Parathyroid adenoma (tissue), 2 donors: Measurements from ENCODE around the gene KRT34.
"Not testable (repeated sequence)": the region's sequence is repeated elsewhere in the genome, so short reads cannot be mapped to it uniquely, and the experiment has no call there.

ENCODE experiments used
- H2AFZ ChIP-seq: fragments of 300-600 bp; sonication (generic); one replicate; pipeline ENCODE4 v1.7.0; 2017; ENCODE audit warnings: antibody characterized with exemption, mild to moderate bottlenecking
- H3K27ac ChIP-seq: fragments of 300-600 bp; sonication (generic); one replicate; pipeline ENCODE4 v1.7.0; 2017
- H3K27me3 ChIP-seq: fragments of 300-600 bp; sonication (generic); one replicate; pipeline ENCODE4 v1.7.0; 2017; ENCODE audit warnings: low read length; ENCODE audit not compliant: control insufficient read depth, insufficient read depth
- H3K36me3 ChIP-seq: fragments of 300-600 bp; sonication (generic); one replicate; pipeline ENCODE4 v1.7.0; 2017; ENCODE audit warnings: low read length; ENCODE audit not compliant: control insufficient read depth, insufficient read depth
- H3K4me1 ChIP-seq: fragments of 300-600 bp; sonication (generic); one replicate; pipeline ENCODE4 v1.7.0; 2017; ENCODE audit warnings: control low read depth
- H3K4me2 ChIP-seq: fragments of 300-600 bp; sonication (generic); one replicate; pipeline ENCODE4 v1.7.0; 2017; ENCODE audit warnings: low read length
- H3K4me3 ChIP-seq: fragments of 300-600 bp; sonication (generic); one replicate; pipeline ENCODE4 v1.7.0; 2017; ENCODE audit warnings: low read depth, low read length
- H3K79me2 ChIP-seq: fragments of 300-600 bp; sonication (generic); one replicate; pipeline ENCODE4 v1.7.0; 2017; ENCODE audit warnings: control low read depth
- H3K9ac ChIP-seq: fragments of 300-600 bp; sonication (generic); one replicate; pipeline ENCODE4 v1.7.0; 2017; ENCODE audit warnings: mild to moderate bottlenecking
- H3K9me3 ChIP-seq: fragments of 300-600 bp; sonication (generic); one replicate; pipeline ENCODE4 v1.7.0; 2017; ENCODE audit warnings: low read length; ENCODE audit not compliant: control insufficient read depth
- TF ChIP-seq, protein P1 (sequence below): fragments of 300-600 bp; sonication (generic); IDR thresholded peaks from one replicate; pipeline ENCODE4 v1.7.0; 2017; ENCODE audit warnings: antibody characterized with exemption, mild to moderate bottlenecking
- donor health status: primary hyperparathyroidism.

Gene KRT34

GRCh38 chr17:41396996-41397660, 15.0 kb upstream of the KRT34 start, which contains the start of gene KRT31:
Gene KRT31 (minus strand): TSS chr17:41397608. CDS start chr17:41397539, 69 bp downstream.
- no peaks in the 10 kb centered on the region for H3K27me3 ChIP-seq
- no peak within 1 kb of the TSS for H3K4me2 ChIP-seq
- no peak within 1 kb of the TSS for H2AFZ ChIP-seq
- H3K4me3 ChIP-seq, result no peak within 1 kb of the TSS
- TF ChIP-seq, protein P1, sequence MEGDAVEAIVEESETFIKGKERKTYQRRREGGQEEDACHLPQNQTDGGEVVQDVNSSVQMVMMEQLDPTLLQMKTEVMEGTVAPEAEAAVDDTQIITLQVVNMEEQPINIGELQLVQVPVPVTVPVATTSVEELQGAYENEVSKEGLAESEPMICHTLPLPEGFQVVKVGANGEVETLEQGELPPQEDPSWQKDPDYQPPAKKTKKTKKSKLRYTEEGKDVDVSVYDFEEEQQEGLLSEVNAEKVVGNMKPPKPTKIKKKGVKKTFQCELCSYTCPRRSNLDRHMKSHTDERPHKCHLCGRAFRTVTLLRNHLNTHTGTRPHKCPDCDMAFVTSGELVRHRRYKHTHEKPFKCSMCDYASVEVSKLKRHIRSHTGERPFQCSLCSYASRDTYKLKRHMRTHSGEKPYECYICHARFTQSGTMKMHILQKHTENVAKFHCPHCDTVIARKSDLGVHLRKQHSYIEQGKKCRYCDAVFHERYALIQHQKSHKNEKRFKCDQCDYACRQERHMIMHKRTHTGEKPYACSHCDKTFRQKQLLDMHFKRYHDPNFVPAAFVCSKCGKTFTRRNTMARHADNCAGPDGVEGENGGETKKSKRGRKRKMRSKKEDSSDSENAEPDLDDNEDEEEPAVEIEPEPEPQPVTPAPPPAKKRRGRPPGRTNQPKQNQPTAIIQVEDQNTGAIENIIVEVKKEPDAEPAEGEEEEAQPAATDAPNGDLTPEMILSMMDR, result no peak
- no peaks in the 10 kb centered on the region for H3K36me3 ChIP-seq
- no peak within 1 kb of the TSS for H3K9ac ChIP-seq
- H3K4me1 ChIP-seq, result no peaks in the 10 kb centered on the region
- H3K9me3 ChIP-seq, result no peaks in the 10 kb centered on the region
- H3K27ac ChIP-seq, result no peak within 1 kb of the TSS
- H3K79me2 ChIP-seq, result no peaks in the 10 kb centered on the region

DNA sequence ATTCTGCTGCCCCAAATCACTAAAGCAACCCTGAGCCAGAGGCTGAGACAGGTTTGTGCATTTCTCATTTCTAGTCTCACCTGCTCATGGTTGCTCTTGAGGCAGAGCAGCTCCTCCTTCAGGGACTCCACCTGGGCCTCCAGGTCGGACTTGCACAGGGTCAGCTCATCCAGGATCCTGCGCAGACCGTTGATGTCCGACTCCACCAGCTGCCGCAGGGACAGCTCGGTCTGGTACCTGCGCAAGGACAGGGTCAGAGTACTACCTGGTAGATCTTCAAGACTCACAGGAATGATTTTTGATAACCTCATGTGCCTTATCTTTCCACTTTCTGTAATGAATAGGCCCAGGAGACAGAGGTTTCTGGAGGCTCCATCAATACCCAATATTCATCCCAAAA, 14.2 kb upstream of the KRT34 start:
- TF ChIP-seq, protein P1, result no peak
- Histone ChIP-seq H3K9me3 (no peaks in the 10 kb centered on the region), H3K4me3 (no peak overlapping the region), H3K36me3 (no peaks in the 10 kb centered on the region), H3K79me2 (no peaks in the 10 kb centered on the region), H3K4me1 (no peaks in the 10 kb centered on the region), H3K9ac (no peak overlapping the region), H3K27ac (no peak overlapping the region), H3K4me2 (no peak overlapping the region), H3K27me3 (no peaks in the 10 kb centered on the region), H2AFZ (no peak overlapping the region)

GRCh38 chr17:41395611-41396010, 13.5 kb upstream of the KRT34 start:
- no peak overlapping the region for H2AFZ ChIP-seq
- TF ChIP-seq, protein P1, result no peak
- no peaks in the 10 kb centered on the region for H3K4me1 ChIP-seq
- H3K9ac ChIP-seq, result no peak overlapping the region
- no peak overlapping the region for H3K27ac ChIP-seq
- no peaks in the 10 kb centered on the region for H3K79me2 ChIP-seq
- H3K4me3 ChIP-seq, result no peak overlapping the region
- H3K4me2 ChIP-seq, result no peak overlapping the region
- H3K27me3 ChIP-seq, result no peaks in the 10 kb centered on the region
- no peaks in the 10 kb centered on the region for H3K9me3 ChIP-seq
- no peaks in the 10 kb centered on the region for H3K36me3 ChIP-seq

- H3K4me1 ChIP-seq, H3K9ac ChIP-seq, H3K79me2 ChIP-seq, H3K4me3 ChIP-seq, H3K27me3 ChIP-seq, H3K9me3 ChIP-seq, H2AFZ ChIP-seq, H3K27ac ChIP-seq, H3K36me3 ChIP-seq, H3K4me2 ChIP-seq: not testable (repeated sequence)
These were observed 12.9 kb upstream of the KRT34 start for GRCh38 chr17:41395044-41395443.

- H3K9ac ChIP-seq, result no peak overlapping the region
- H2AFZ ChIP-seq, result no peak overlapping the region
- H3K27ac ChIP-seq, result no peak overlapping the region
- H3K4me3 ChIP-seq, result no peak overlapping the region
- H3K4me1 ChIP-seq, result no peaks in the 10 kb centered on the region
- H3K4me2 ChIP-seq, result no peak overlapping the region
- no peaks in the 10 kb centered on the region for H3K79me2 ChIP-seq
- no peaks in the 10 kb centered on the region for H3K9me3 ChIP-seq
- TF ChIP-seq, protein P1, result no peak
- no peaks in the 10 kb centered on the region for H3K27me3 ChIP-seq
- H3K36me3 ChIP-seq, result no peaks in the 10 kb centered on the region
These were observed 12.3 kb upstream of the KRT34 start for GRCh38 chr17:41394254-41394996.
